NK-92 (cell line): ENCODE measurements around the gene XYLT1.

Experiments
- DNase-seq: peaks from one replicate; lab custom pipeline; 2025; ENCODE audit not compliant: unreplicated experiment; lab: John Stamatoyannopoulos, UW

XYLT1 gene

GRCh38 chr16:17162560-17162959, 308.2 kb downstream of the XYLT1 start:
- no peak for DNase-seq

GRCh38 chr16:17160920-17161431, 309.8 kb downstream of the XYLT1 start:
- DNase-seq = no peak

- no peak for DNase-seq
These were observed 310.4 kb downstream of the XYLT1 start for GRCh38 chr16:17160285-17160853.

GRCh38 chr16:17159617-17160016, 311.1 kb downstream of the XYLT1 start:
- no peak for DNase-seq

- no peak for DNase-seq
These were observed 314.8 kb downstream of the XYLT1 start for GRCh38 chr16:17155936-17156335.

- DNase-seq = no peak
These were observed 315.3 kb downstream of the XYLT1 start for GRCh38 chr16:17155485-17155884.

GRCh38 chr16:17154981-17155380, 315.8 kb downstream of the XYLT1 start:
- DNase-seq = no peak

GRCh38 chr16:17152311-17152710, 318.4 kb downstream of the XYLT1 start:
- no peak for DNase-seq

- no peak for DNase-seq
These were observed 319.4 kb downstream of the XYLT1 start for GRCh38 chr16:17151335-17151734.

GRCh38 chr16:17149904-17150483, 320.8 kb downstream of the XYLT1 start:
- no peak for DNase-seq

- no peak for DNase-seq
These were observed 322.8 kb downstream of the XYLT1 start for GRCh38 chr16:17147942-17148341.

GRCh38 chr16:17145029-17145428, 325.7 kb downstream of the XYLT1 start:
- DNase-seq = no peak

- DNase-seq = no peak
These were observed 326.3 kb downstream of the XYLT1 start for GRCh38 chr16:17144431-17144830.

GRCh38 chr16:17143546-17144419, 327.0 kb downstream of the XYLT1 start:
- no peak for DNase-seq

- DNase-seq = no peak
These were observed 332.0 kb downstream of the XYLT1 start for GRCh38 chr16:17138801-17139200.

GRCh38 chr16:17135439-17135838, 335.3 kb downstream of the XYLT1 start:
- no peak for DNase-seq

GRCh38 chr16:17134586-17134985, 336.2 kb downstream of the XYLT1 start:
- no peak for DNase-seq

- no peak for DNase-seq
These were observed 336.9 kb downstream of the XYLT1 start for GRCh38 chr16:17133851-17134250.

GRCh38 chr16:17131351-17131750, 339.4 kb downstream of the XYLT1 start:
- no peak for DNase-seq

GRCh38 chr16:17130733-17131132, 340.0 kb downstream of the XYLT1 start:
- DNase-seq = no peak

- DNase-seq = no peak
These were observed 340.8 kb downstream of the XYLT1 start for GRCh38 chr16:17129971-17130370.

GRCh38 chr16:17128791-17129190, 342.0 kb downstream of the XYLT1 start:
- no peak for DNase-seq
